GM13977 (cell line): ENCODE measurements around the gene RAB40B.

Experiments
- DNase-seq: peaks from one replicate; pipeline ENCODE4 v3.0.0; 2012; ENCODE audit warnings: low spot score
- CTCF ChIP-seq: IDR thresholded peaks from 2 replicates; pipeline ENCODE4 v1.5.1; 2012; ENCODE audit warnings: mild to moderate bottlenecking, control low read depth; ENCODE audit not compliant: insufficient read depth; ENCODE audit errors: extremely low read depth, missing control alignments
- in situ Hi-C: fragments of 300-500 bp; cut with MboI; formaldehyde crosslinking; loops from one replicate; pipeline ENCODE4 v1.12.0; 2022; ENCODE audit warnings: low sequenced_read_pairs, low pct_unique_long_range_greater_than_20kb, mixed read lengths, inconsistent platforms; ENCODE audit not compliant: unreplicated experiment

The RAB40B gene

DNA sequence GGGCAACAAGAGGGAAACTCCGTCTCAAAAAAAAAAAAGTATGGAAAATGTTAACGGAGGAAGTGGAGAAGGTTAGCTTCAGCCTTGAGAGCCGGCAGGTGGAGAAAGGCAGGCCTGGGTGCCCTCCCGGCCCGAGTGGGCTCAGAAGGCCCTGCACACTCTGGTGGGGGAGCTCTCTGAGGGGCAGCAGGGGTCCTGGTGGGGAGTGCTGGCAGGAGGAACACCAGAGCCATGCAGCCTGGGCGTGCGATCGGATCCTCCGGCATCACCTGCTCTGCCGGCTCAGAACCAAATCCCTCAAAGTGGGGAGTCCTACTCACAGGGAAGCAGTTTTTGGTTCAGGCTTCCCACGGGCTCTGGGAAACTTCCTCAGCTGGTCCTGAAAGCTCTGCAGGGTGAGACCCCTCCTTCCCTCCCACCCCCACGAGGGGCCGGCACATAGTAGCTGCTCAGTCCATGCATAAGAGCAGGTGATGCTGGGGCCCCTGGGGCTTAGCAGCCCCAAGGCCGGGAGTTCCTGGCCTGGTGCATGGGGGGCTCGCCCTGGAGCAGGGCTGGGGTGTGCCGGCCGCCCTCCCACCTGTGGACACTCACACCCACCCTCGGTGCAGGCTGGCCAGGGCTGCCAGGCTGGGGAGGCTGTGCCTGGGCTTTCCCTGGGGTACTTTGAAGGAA is 38.1 kb upstream of the RAB40B start:
- TF ChIP-seq CTCF: no peak
- in situ Hi-C loops: no loop called here
- DNase-seq: no peak

DNA sequence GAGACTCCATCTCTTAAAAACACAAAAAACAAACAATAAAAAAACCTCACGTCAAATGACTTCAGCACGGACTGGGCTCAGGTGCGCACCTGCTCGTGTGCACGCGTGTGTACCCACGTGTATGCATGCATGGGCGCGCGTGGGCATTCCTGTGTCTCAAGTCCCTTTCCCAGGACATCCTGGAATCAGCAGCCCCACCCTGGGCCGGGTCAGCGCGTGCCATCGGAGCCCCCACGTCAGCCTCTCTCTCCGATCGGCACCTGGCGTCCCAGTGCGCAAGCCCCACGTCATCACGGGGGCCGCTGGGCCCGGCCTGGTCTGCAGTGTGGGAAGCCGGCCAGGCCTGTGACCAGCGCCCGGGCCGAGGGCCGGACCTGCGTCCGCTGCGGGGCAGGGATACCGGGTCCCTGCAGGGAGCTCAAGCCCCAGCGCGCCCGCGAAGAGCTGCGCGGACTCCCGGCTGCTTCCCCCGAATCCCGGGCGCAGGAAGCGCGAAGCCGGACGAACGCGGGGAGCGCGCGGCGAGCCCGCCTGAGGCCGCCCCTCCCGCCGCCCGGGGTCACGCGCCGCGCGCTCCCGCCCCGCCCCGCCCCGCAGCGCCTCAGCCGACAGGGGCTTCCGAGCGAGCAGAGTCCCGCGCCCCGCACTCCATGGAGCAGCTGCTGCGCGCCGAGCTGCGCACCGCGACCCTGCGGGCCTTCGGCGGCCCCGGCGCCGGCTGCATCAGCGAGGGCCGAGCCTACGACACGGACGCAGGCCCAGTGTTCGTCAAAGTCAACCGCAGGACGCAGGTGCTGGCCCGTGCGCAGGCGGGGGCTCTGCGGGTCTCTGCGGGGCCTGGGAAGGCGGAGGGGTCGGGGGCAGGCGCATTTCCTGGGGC is 36.7 kb upstream of the RAB40B start, which contains the start of gene FN3K:
Gene FN3K, plus strand, starts transcription at position 629 of the 880 bp plus-strand sequence. Its CDS starts 22 bp downstream, at position 651.
- in situ Hi-C loops: no loop called here
- TF ChIP-seq CTCF: no peak
- DNase-seq: peak; percentile 36

GRCh38 chr17:82732118-82732743 is 33.7 kb upstream of the RAB40B start:
- in situ Hi-C loops: no loop called here
- TF ChIP-seq CTCF: no peak
- no peak for DNase-seq

GRCh38 chr17:82729479-82730260 is 31.2 kb upstream of the RAB40B start:
- no peak for TF ChIP-seq CTCF
- DNase-seq: no peak
- in situ Hi-C loops: no loop called here

- in situ Hi-C loops: no loop called here
- no peak for DNase-seq
- no peak for TF ChIP-seq CTCF
Measured at GRCh38 chr17:82726427-82726826, 27.9 kb upstream of the RAB40B start.
